HEK293T (cell line): ENCODE results near the gene B3GNT8.
"Not testable (repeated sequence)": the region's sequence is repeated elsewhere in the genome, so short reads cannot be mapped to it uniquely, and the experiment has no call there.

Experiments
- CTCF ChIA-PET: fragments of 350-600 bp; formaldehyde crosslinking; extraction: SDS; loops from one replicate; lab custom pipeline; 2021; ENCODE audit warnings: antibody characterized with exemption, inconsistent platforms; lab: Yijun Ruan, JAX
- POLR2A ChIA-PET: fragments of 350-600 bp; formaldehyde crosslinking; extraction: SDS; loops from one replicate; lab custom pipeline; 2020; ENCODE audit warnings: antibody characterized with exemption, inconsistent platforms; lab: Yijun Ruan, JAX
- DNase-seq: peaks from one replicate; pipeline ENCODE4 v3.0.0; 2012; ENCODE audit warnings: mixed read lengths; ENCODE audit errors: extremely low spot score
- ARNT ChIP-seq: fragments of 450-650 bp; IDR thresholded peaks from 2 replicates; pipeline ENCODE4 v1.6.1; 2017; ENCODE audit warnings: mild to moderate bottlenecking
- BHLHE40 ChIP-seq: fragments of 450-650 bp; IDR thresholded peaks from 2 replicates; pipeline ENCODE4 v1.6.1; 2016; ENCODE audit warnings: mild to moderate bottlenecking, moderate library complexity, borderline replicate concordance
- CTBP1 ChIP-seq: fragments of 450-650 bp; IDR thresholded peaks from 2 replicates; pipeline ENCODE4 v1.6.1; 2016; ENCODE audit warnings: borderline replicate concordance
- ELF4 ChIP-seq: fragments of 450-650 bp; IDR thresholded peaks from 2 replicates; pipeline ENCODE4 v1.6.1; 2017; ENCODE audit warnings: antibody characterized with exemption
- FOXA1 ChIP-seq: fragments of 450-650 bp; IDR thresholded peaks from 2 replicates; pipeline ENCODE4 v1.6.1; 2016; ENCODE audit warnings: mild to moderate bottlenecking
- FOXK2 ChIP-seq: fragments of 450-650 bp; IDR thresholded peaks from 2 replicates; pipeline ENCODE4 v1.6.1; 2016; ENCODE audit warnings: mild to moderate bottlenecking
- FOXM1 ChIP-seq: fragments of 450-650 bp; IDR thresholded peaks from 2 replicates; pipeline ENCODE4 v1.6.1; 2017; ENCODE audit warnings: mild to moderate bottlenecking, borderline replicate concordance
- HDGF ChIP-seq: fragments of 450-650 bp; IDR thresholded peaks from 2 replicates; pipeline ENCODE4 v1.6.1; 2017; ENCODE audit warnings: antibody characterized with exemption, borderline replicate concordance
- L3MBTL2 ChIP-seq: fragments of 450-650 bp; conservative IDR thresholded peaks from 2 replicates; pipeline ENCODE4 v1.6.1; 2016; ENCODE audit warnings: mild to moderate bottlenecking
- LEF1 ChIP-seq: fragments of 450-650 bp; IDR thresholded peaks from 2 replicates; pipeline ENCODE4 v1.6.1; 2017; ENCODE audit warnings: mild to moderate bottlenecking, borderline replicate concordance
- NFRKB ChIP-seq: fragments of 450-650 bp; IDR thresholded peaks from 2 replicates; pipeline ENCODE4 v1.6.1; 2016; ENCODE audit warnings: mild to moderate bottlenecking, moderate library complexity
- SP1 ChIP-seq: fragments of 450-650 bp; IDR thresholded peaks from 2 replicates; pipeline ENCODE4 v1.6.1; 2017
- SUZ12 ChIP-seq: fragments of 450-650 bp; IDR thresholded peaks from 2 replicates; pipeline ENCODE4 v1.6.1; 2016; ENCODE audit warnings: mild to moderate bottlenecking
- TARDBP ChIP-seq: fragments of 450-650 bp; IDR thresholded peaks from 2 replicates; pipeline ENCODE4 v1.6.1; 2016
- ZNF384 ChIP-seq: fragments of 450-650 bp; IDR thresholded peaks from 2 replicates; pipeline ENCODE4 v1.6.1; 2016
- TF ChIP-seq, protein P1 (sequence below): fragments of 450-650 bp; IDR thresholded peaks from 2 replicates; pipeline ENCODE4 v1.6.1; 2016

The B3GNT8 gene

DNA sequence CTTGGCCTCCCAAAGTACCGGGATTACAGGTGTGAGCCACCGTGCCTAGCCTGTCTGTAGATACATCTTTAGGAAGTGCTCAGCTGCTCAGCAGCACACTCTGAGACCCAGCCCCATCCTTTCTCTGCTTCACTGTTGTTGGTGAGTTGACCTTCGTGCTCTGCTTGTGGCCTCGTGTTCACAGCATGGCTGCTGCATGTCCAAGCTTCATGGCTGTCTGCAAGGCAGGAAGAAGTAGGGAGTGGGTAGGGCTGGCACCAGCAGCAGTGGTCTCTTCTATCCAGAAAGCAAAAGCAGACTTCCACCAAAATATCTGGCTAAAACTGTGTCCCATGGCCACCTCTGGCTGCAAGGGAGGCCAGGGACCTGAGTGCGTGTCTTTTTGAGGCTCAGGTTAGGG, 14.2 kb downstream of the B3GNT8 start:
- ChIA-PET CTCF (no interaction called here), POLR2A (no interaction called here)
- DNase-seq = no peak
- TF ChIP-seq ELF4 = no peak
- TF ChIP-seq ZNF384 = no peak
- no peak for TF ChIP-seq NFRKB
- TF ChIP-seq ARNT = no peak
- TF ChIP-seq BHLHE40 = no peak
- no peak for TF ChIP-seq FOXM1
- TF ChIP-seq, protein P1, sequence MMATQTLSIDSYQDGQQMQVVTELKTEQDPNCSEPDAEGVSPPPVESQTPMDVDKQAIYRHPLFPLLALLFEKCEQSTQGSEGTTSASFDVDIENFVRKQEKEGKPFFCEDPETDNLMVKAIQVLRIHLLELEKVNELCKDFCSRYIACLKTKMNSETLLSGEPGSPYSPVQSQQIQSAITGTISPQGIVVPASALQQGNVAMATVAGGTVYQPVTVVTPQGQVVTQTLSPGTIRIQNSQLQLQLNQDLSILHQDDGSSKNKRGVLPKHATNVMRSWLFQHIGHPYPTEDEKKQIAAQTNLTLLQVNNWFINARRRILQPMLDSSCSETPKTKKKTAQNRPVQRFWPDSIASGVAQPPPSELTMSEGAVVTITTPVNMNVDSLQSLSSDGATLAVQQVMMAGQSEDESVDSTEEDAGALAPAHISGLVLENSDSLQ = no peak

DNA sequence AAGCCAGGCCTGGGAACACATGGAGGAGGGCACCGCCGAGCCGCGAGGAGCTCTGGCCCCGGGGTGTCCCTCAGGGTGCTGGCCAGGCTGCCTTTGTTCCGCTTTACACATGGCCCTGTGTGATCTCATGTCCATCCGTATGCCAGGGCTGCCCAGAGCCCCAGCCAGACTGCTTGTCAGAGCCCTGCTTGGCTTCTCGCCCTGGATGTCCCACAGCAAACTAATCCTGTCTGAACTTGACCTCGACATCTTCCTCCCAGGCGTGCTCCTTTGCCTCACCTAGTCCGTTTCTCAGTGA, 15.3 kb downstream of the B3GNT8 start:
- no peak for DNase-seq
- CTCF ChIA-PET = no interaction called here
- POLR2A ChIA-PET = no interaction called here
- TF ChIP-seq HDGF (no peak), FOXK2 (no peak), ARNT (no peak), ELF4 (no peak)

DNA sequence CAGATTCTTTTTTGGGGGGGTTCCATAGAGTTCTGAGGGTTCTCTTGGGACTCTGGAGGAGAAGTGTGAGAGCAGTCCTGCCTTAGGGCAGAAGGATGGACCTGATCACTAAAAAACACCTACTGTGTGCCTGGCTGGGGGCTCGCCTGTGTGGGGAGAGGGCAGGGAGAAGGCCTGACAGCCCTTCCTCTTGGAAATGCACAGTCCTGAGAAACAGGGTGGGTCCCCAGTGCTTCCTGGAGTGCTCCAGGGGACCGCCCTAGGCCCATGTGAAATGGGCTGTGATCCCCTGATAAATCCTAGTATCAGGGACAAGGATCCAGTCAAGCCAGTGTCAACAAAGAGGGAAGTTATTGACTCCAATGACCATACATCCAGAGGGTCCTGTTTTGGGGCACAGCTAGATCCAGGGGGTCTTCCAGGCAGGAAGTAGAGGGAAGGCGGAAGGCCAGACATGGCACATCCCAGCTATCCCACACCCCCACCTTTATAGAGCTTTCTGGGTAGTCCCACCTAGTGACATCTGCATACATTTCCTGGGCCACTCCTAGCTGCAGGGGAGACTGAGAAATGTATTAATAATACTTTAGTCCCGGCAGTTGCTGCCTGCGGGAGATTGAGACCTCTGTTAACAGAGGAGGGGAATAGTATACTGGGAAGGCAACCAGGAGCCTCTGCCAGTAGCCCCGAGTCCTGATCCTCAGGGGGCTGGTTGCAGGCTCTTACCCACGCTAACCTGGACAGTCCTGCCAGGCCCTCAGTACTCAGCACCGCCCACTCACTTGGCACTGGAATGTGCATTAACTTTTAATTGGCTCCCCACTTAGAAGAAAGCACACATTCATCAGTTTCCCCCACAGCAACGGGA, 15.8 kb downstream of the B3GNT8 start:
- POLR2A ChIA-PET = no interaction called here
- no peak for TF ChIP-seq ARNT
- CTCF ChIA-PET = no interaction called here
- DNase-seq = no peak

DNA sequence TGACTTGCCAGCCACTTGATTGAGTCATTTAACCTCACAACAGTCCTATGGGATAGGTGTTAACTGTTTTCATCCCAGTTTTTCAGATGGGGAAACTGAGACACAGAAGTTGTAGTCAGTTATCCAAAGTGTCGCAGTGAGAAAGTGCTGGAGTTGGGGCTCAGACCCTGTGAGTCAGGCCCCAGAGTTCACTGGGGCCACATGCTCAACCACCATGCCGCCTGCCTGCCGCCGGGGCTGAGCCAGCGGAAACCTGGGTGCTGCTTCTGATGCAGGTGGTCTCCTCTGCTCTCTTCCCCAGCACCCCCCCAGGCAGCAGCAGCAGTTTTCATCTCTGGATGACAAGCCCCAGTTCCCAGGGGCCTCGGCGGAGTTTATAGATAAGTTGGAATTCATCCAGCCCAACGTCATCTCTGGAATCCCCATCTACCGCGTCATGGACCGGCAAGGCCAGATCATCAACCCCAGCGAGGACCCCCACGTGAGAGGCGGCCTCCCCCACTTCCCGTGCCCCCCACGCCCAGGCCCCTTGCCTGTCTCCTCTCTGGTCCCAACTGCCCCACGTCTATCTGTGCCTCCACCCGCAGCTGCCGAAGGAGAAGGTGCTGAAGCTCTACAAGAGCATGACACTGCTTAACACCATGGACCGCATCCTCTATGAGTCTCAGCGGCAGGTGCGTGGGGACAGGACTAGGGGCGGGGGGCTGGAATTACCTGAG, 16.7 kb downstream of the B3GNT8 start:
- ChIA-PET CTCF (no interaction called here), POLR2A (interaction anchor here (1.0 kb wide), 1 partner anchor 29 kb away, joined by 3 read pairs; the partner anchor contains the start of gene DMAC2)
- no peak for DNase-seq
- no peak for TF ChIP-seq ZNF384

DNA sequence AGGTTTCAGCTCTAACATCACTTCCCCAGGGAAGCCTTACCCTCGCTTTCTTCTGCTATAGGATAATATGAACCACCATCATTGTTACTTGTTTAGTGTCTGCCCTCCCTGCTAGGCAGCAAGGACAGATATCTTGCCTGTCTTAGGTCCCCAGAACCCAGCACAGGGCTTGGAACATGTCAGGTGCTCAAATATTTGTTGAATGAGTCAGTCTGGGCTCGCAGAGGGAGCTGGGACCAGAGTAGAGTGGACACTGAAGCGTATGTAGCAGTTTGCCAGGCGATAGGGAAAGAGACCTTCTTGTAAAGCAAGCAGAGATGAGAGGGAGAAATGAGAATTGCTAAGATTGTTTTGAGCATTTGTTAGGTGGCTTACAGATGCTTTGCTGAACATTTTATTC, 17.9 kb downstream of the B3GNT8 start:
- no peak for DNase-seq
- POLR2A ChIA-PET = interaction anchor here (1.9 kb wide), 1 partner anchor 10 kb away, joined by 8 read pairs; no protein-coding TSS in a partner anchor
- CTCF ChIA-PET = interaction anchor here (0.6 to 1.4 kb wide), 2 partner anchors 30 to 158 kb away, joined by 3 read pairs; partner anchors contain the start of gene DMAC2
- no peak for TF ChIP-seq FOXM1
- TF ChIP-seq ELF4 = no peak
- TF ChIP-seq SUZ12 = no peak
- TF ChIP-seq CTBP1 = no peak
- TF ChIP-seq L3MBTL2 = no peak
- TF ChIP-seq, protein P1 = no peak
- no peak for TF ChIP-seq LEF1
- TF ChIP-seq TARDBP = no peak
- no peak for TF ChIP-seq SP1
- TF ChIP-seq FOXA1 = no peak
- TF ChIP-seq BHLHE40 = no peak
- TF ChIP-seq ARNT = no peak
- TF ChIP-seq ZNF384 = no peak

DNA sequence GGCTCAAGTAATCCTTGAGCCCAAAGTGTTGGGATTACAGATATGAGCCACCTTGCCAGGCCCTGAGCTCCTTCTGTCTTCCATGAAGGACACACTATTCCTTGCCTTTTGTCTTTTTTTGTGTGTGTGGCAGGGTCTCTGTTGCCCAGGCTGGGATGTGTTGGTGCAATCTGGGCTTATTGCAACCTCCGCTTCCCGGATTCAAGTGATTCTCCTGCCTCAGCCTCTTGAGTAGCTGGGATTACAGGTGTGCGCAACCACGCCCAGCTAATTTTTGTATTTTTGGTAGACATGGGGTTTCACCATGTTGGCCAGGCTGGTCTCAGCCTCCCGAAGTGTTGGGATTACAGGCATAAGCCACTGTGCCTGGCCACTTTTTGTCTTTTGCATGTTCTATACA, 18.3 kb downstream of the B3GNT8 start:
- ChIA-PET CTCF (interaction anchor here (1.4 kb wide), 1 partner anchor 31 kb away, joined by 3 read pairs; the partner anchor contains the start of gene DMAC2), POLR2A (interaction anchor here (1.9 kb wide), 1 partner anchor 10 kb away, joined by 8 read pairs; no protein-coding TSS in a partner anchor)
- not testable (repeated sequence) for DNase-seq

DNA sequence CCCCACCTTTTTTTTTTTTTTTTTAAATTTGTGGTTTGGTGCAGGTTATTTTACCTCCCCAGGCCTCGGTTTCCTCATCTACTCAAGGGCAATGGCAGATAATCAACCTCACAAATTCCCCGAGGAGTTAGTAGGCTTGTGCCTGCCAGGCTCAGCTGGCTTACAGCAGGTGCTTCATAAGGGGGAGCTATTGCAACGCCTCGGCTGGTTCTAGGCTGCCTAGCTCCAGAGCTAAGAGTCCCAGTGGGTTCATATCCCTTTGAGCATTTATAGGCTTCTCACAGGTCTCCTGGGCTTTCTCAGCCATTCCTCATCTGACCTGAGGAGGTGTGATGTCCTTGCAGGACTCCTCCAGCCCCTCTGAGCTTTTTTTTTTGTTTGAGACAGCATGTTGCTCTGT, 18.9 kb downstream of the B3GNT8 start:
- ChIA-PET CTCF (interaction anchor here (0.6 to 1.4 kb wide), 3 partner anchors 22 to 31 kb away, joined by 3 to 6 read pairs (median 4); partner anchors contain the start of gene DMAC2), POLR2A (interaction anchor here (0.7 to 1.9 kb wide), 2 partner anchors 9 to 31 kb away, joined by 5 to 8 read pairs; partner anchors contain the start of gene DMAC2)
- no peak for TF ChIP-seq FOXA1
- no peak for TF ChIP-seq SP1
- no peak for TF ChIP-seq ZNF384
- TF ChIP-seq HDGF = no peak
- DNase-seq = no peak

DNA sequence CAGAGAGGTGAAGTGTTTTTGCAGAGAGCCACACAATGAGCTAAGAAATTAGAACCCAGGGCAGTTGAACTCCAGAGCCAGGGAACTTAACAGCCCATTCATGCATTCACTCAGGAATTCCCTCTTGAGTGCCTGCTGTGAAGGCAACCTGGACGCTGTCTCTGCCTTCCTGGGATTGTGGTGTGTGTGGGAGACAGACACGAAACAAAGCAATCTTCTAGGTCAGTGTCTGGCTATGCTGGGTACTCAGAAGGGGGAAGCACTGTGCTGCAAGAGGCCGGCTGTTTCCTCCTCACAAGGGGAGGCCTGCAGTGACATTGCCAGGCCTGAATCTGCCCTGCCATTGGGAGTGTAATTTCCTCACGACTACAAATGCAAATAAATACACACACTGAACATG, 19.9 kb downstream of the B3GNT8 start:
- TF ChIP-seq L3MBTL2 (no peak), SP1 (no peak), FOXK2 (no peak), SUZ12 (no peak), ZNF384 (no peak), ARNT (no peak), BHLHE40 (no peak), ELF4 (no peak), LEF1 (no peak), FOXA1 (no peak), FOXM1 (no peak), CTBP1 (no peak), HDGF (no peak), NFRKB (no peak), TARDBP (no peak)
- TF ChIP-seq, protein P1 = no peak
- POLR2A ChIA-PET = no interaction called here
- no peak for DNase-seq
- CTCF ChIA-PET = interaction anchor here (0.6 kb wide), 1 partner anchor 28 kb away, joined by 4 read pairs; no protein-coding TSS in a partner anchor
